Neural cell (in vitro differentiated cells): ENCODE results near the gene SCYGR6.
"Not testable (repeated sequence)": the region's sequence is repeated elsewhere in the genome, so short reads cannot be mapped to it uniquely, and the experiment has no call there.

Source experiments
- EP300 ChIP-seq: fragments of 450-650 bp; conservative IDR thresholded peaks from 2 replicates; pipeline ENCODE4 v1.6.1; 2014; ENCODE audit warnings: antibody characterized with exemption, mild to moderate bottlenecking, moderate library complexity; ENCODE audit not compliant: poor library complexity, severe bottlenecking
- POLR2AphosphoS5 ChIP-seq: IDR thresholded peaks from 2 replicates; pipeline ENCODE4 v1.6.1; 2012
- RAD21 ChIP-seq: fragments of 450-650 bp; conservative IDR thresholded peaks from 2 replicates; pipeline ENCODE4 v1.6.1; 2014; ENCODE audit warnings: antibody characterized with exemption, mild to moderate bottlenecking, moderate library complexity
- TAF1 ChIP-seq: IDR thresholded peaks from 2 replicates; pipeline ENCODE4 v1.6.1; 2012; ENCODE audit warnings: low read depth
- TF ChIP-seq, protein P1 (sequence below): fragments of 450-650 bp; IDR thresholded peaks from 2 replicates; pipeline ENCODE4 v1.5.1; 2014; ENCODE audit warnings: antibody characterized with exemption, mild to moderate bottlenecking, moderate library complexity; ENCODE audit not compliant: poor library complexity, severe bottlenecking
- TF ChIP-seq, protein P2 (sequence below): IDR thresholded peaks from 2 replicates; pipeline ENCODE4 v1.6.1; 2012; ENCODE audit warnings: borderline replicate concordance

GRCh38 chr2:227756261-227756660, 31.7 kb upstream of the SCYGR6 start:
- TF ChIP-seq, protein P1, sequence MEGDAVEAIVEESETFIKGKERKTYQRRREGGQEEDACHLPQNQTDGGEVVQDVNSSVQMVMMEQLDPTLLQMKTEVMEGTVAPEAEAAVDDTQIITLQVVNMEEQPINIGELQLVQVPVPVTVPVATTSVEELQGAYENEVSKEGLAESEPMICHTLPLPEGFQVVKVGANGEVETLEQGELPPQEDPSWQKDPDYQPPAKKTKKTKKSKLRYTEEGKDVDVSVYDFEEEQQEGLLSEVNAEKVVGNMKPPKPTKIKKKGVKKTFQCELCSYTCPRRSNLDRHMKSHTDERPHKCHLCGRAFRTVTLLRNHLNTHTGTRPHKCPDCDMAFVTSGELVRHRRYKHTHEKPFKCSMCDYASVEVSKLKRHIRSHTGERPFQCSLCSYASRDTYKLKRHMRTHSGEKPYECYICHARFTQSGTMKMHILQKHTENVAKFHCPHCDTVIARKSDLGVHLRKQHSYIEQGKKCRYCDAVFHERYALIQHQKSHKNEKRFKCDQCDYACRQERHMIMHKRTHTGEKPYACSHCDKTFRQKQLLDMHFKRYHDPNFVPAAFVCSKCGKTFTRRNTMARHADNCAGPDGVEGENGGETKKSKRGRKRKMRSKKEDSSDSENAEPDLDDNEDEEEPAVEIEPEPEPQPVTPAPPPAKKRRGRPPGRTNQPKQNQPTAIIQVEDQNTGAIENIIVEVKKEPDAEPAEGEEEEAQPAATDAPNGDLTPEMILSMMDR: not testable (repeated sequence)
- not testable (repeated sequence) for TF ChIP-seq POLR2AphosphoS5, EP300, TAF1, RAD21
- TF ChIP-seq, protein P2, sequence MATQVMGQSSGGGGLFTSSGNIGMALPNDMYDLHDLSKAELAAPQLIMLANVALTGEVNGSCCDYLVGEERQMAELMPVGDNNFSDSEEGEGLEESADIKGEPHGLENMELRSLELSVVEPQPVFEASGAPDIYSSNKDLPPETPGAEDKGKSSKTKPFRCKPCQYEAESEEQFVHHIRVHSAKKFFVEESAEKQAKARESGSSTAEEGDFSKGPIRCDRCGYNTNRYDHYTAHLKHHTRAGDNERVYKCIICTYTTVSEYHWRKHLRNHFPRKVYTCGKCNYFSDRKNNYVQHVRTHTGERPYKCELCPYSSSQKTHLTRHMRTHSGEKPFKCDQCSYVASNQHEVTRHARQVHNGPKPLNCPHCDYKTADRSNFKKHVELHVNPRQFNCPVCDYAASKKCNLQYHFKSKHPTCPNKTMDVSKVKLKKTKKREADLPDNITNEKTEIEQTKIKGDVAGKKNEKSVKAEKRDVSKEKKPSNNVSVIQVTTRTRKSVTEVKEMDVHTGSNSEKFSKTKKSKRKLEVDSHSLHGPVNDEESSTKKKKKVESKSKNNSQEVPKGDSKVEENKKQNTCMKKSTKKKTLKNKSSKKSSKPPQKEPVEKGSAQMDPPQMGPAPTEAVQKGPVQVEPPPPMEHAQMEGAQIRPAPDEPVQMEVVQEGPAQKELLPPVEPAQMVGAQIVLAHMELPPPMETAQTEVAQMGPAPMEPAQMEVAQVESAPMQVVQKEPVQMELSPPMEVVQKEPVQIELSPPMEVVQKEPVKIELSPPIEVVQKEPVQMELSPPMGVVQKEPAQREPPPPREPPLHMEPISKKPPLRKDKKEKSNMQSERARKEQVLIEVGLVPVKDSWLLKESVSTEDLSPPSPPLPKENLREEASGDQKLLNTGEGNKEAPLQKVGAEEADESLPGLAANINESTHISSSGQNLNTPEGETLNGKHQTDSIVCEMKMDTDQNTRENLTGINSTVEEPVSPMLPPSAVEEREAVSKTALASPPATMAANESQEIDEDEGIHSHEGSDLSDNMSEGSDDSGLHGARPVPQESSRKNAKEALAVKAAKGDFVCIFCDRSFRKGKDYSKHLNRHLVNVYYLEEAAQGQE: not testable (repeated sequence)
